Peyer's patch (tissue), 4 donors: Measurements from ENCODE around the gene PLSCR2.

Experiments
- CTCF ChIP-seq, 6 experiments: fragments of 450-650 bp in 4 of 6; fragments of 200-600 bp in 2 of 6; sonication (generic) in 1 of 6; IDR thresholded peaks; one replicate each; pipeline ENCODE4 v1.5.1; 2017 to 2019; ENCODE audit warnings: antibody characterized with exemption in 6 of 6, mild to moderate bottlenecking in 3 of 6, moderate library complexity in 1 of 6
- POLR2A ChIP-seq, 2 donors: fragments of 450-650 bp; IDR thresholded peaks; one replicate each; pipeline ENCODE4 v1.5.1; 2017; ENCODE audit warnings: antibody characterized with exemption in 2 of 2, mild to moderate bottlenecking in 2 of 2, moderate library complexity in 2 of 2

GRCh38 chr3:146466604-146467003, 2.8 kb downstream of the PLSCR2 start:
- TF ChIP-seq CTCF (IDR thresholded peaks at IDR 0.05) (no peak), POLR2A (IDR thresholded peaks at IDR 0.05) (no peak)
